Measurements from ENCODE around the gene KREMEN2.

GRCh38 chr16:2950353-2950724, 13.7 kb upstream of the KREMEN2 start:
- TF ChIP-seq CTCF (IDR thresholded peaks at IDR 0.05) (no peak), POLR2A (IDR thresholded peaks at IDR 0.05) (no peak)
